Central memory CD4-positive, alpha-beta T cell (primary cell): ENCODE data around the gene DOK3.
"Not testable (repeated sequence)": the region's sequence is repeated elsewhere in the genome, so short reads cannot be mapped to it uniquely, and the experiment has no call there.

Experiments
- DNase-seq: peaks from one replicate; pipeline ENCODE4 v3.0.0; 2022

DOK3 gene

GRCh38 chr5:177535125-177535524 lies 25.5 kb upstream of the DOK3 start:
- DNase-seq = no peak

GRCh38 chr5:177534433-177534832 lies 24.8 kb upstream of the DOK3 start:
- not testable (repeated sequence) for DNase-seq

GRCh38 chr5:177531209-177531940 lies 21.7 kb upstream of the DOK3 start:
- no peak for DNase-seq

GRCh38 chr5:177530638-177531037 lies 21.0 kb upstream of the DOK3 start:
- DNase-seq = no peak

GRCh38 chr5:177529247-177530203 lies 19.9 kb upstream of the DOK3 start:
- DNase-seq = no peak

GRCh38 chr5:177528631-177529030 lies 19.0 kb upstream of the DOK3 start:
- no peak for DNase-seq

GRCh38 chr5:177527595-177527994 lies 18.0 kb upstream of the DOK3 start:
- DNase-seq = no peak

GRCh38 chr5:177526791-177527190 lies 17.2 kb upstream of the DOK3 start:
- no peak for DNase-seq

- DNase-seq = no peak
These were observed 16.6 kb upstream of the DOK3 start for GRCh38 chr5:177526191-177526590.

- no peak for DNase-seq
These were observed 15.5 kb upstream of the DOK3 start for GRCh38 chr5:177524941-177525655.

GRCh38 chr5:177524539-177524900 lies 14.9 kb upstream of the DOK3 start:
- DNase-seq = no peak

GRCh38 chr5:177523711-177524538 lies 14.3 kb upstream of the DOK3 start:
- DNase-seq = no peak

GRCh38 chr5:177520916-177521513 lies 11.4 kb upstream of the DOK3 start:
- no peak for DNase-seq

GRCh38 chr5:177520271-177520670 lies 10.6 kb upstream of the DOK3 start:
- no peak for DNase-seq

- DNase-seq = no peak
These were observed 10.0 kb upstream of the DOK3 start for GRCh38 chr5:177519463-177520235.

- peak; percentile 95 for DNase-seq
These were observed 7.3 kb upstream of the DOK3 start, which contains the start of gene DDX41 for GRCh38 chr5:177516601-177517568. TSS of gene DDX41 (minus strand) at chr5:177516961. CDS start at chr5:177516945, 16 bp downstream.

GRCh38 chr5:177515580-177515979 lies 6.0 kb upstream of the DOK3 start:
- no peak for DNase-seq

GRCh38 chr5:177514541-177514940 lies 4.9 kb upstream of the DOK3 start:
- no peak for DNase-seq

GRCh38 chr5:177513500-177513899 lies 3.9 kb upstream of the DOK3 start:
- no peak for DNase-seq
